Panc1 (cell line): Measurements from ENCODE around the gene MAGI2. TPM values are rescaled to one million over a fixed set of nuclear protein-coding genes. Genes with fewer than 3 reads are reported as not detected.

ENCODE experiments used
- ATAC-seq: fragments of 200-7000 bp; cut with Tn5 transposase; 2 replicates; pipeline ENCODE4 v1.9.1; 2020; ENCODE audit warnings: mild to moderate bottlenecking, moderate library complexity
- BruUV-seq: library from RNA; stranded (reverse); fragments of 400-500 nt; replicated peaks from 2 replicates; lab custom pipeline; 2021; lab: Mats Ljungman, UMichigan
- CTCF ChIA-PET: fragments of 300-600 bp; sonication (Branson Sonifier 250); formaldehyde crosslinking; loops from one replicate; lab custom pipeline; 2022; ENCODE audit warnings: antibody characterized with exemption; lab: Charles Lee
- POLR2A ChIA-PET: fragments of 300-600 bp; sonication (Branson Sonifier 250); formaldehyde crosslinking; loops from one replicate; lab custom pipeline; 2022; ENCODE audit warnings: antibody characterized with exemption; lab: Charles Lee
- DNase-seq: peaks from one replicate; pipeline ENCODE4 v3.0.0-alpha.2; 2010; ENCODE audit warnings: low read depth, low spot score
- H3K27ac ChIP-seq: 2 replicates; pipeline ENCODE4 v1.5.1; 2011; ENCODE audit warnings: mild to moderate bottlenecking, low read length, inconsistent platforms
- H3K27me3 ChIP-seq: fragments of 200-500 bp; sonication (Bioruptor generic); 2 replicates; pipeline ENCODE4 v1.6.0; 2014; ENCODE audit warnings: low read length, inconsistent platforms; ENCODE audit not compliant: control insufficient read depth, insufficient read depth
- H3K36me3 ChIP-seq: fragments of 200-500 bp; sonication (Bioruptor generic); 2 replicates; pipeline ENCODE4 v1.5.1; 2014; ENCODE audit warnings: inconsistent platforms, mild to moderate bottlenecking, low read length, moderate library complexity; ENCODE audit not compliant: control insufficient read depth, insufficient read depth
- H3K4me1 ChIP-seq: 2 replicates; pipeline ENCODE4 v1.5.1; 2011; ENCODE audit warnings: inconsistent platforms, mild to moderate bottlenecking, low read length, moderate library complexity; ENCODE audit not compliant: control insufficient read depth, insufficient read depth
- H3K4me3 ChIP-seq, 2 experiments: 2 replicates each; pipeline ENCODE4 v1.5.1; 2011 to 2012; ENCODE audit warnings: low read depth in 2 of 2, low read length in 2 of 2, mild to moderate bottlenecking in 2 of 2, inconsistent platforms in 1 of 2, moderate library complexity in 1 of 2
- H3K9me3 ChIP-seq: fragments of 200-500 bp; sonication (Bioruptor generic); 2 replicates; pipeline ENCODE4 v1.5.1; 2014; ENCODE audit warnings: low read depth, mild to moderate bottlenecking, inconsistent platforms, low read length, moderate library complexity; ENCODE audit not compliant: control insufficient read depth, insufficient read depth
- CTCF ChIP-seq: fragments of 450-650 bp; IDR thresholded peaks from 2 replicates; pipeline ENCODE4 v1.5.1; 2017; ENCODE audit warnings: mild to moderate bottlenecking
- POLR2AphosphoS5 ChIP-seq: IDR thresholded peaks from 2 replicates; pipeline ENCODE4 v1.6.1; 2012; ENCODE audit warnings: mild to moderate bottlenecking, low read depth, low read length, moderate library complexity
- REST ChIP-seq, 2 experiments: IDR thresholded peaks; 2 replicates each; pipeline ENCODE4 v1.6.1; 2011 to 2012; ENCODE audit warnings: low read depth in 2 of 2, control low read depth in 1 of 2, low read length in 1 of 2, mild to moderate bottlenecking in 1 of 2, moderate library complexity in 1 of 2; ENCODE audit not compliant: insufficient read depth in 1 of 2
- SIN3A ChIP-seq: IDR thresholded peaks from 2 replicates; pipeline ENCODE4 v1.6.1; 2012; ENCODE audit warnings: low read depth, mild to moderate bottlenecking, low read length, moderate library complexity, borderline replicate concordance; ENCODE audit not compliant: insufficient read depth
- TCF7L2 ChIP-seq: IDR thresholded peaks from 2 replicates; pipeline ENCODE4 v1.6.1; 2011; ENCODE audit warnings: mild to moderate bottlenecking, low read depth, low read length, inconsistent platforms
- in situ Hi-C: cut with HindIII; loops from 2 replicates; pipeline ENCODE4 v1.10.0; 2016; ENCODE audit warnings: low sequenced_read_pairs, low pct_unique_long_range_greater_than_20kb
- intact Hi-C: fragments of 100-400 bp; cut with micrococcal nuclease; formaldehyde crosslinking; loops from one replicate; pipeline ENCODE4 v1.10.0; 2022; ENCODE audit not compliant: unreplicated experiment
- total RNA-seq: library from RNA; stranded (reverse); gene quantifications from one replicate; pipeline ENCODE4 v1.2.1, GENCODE V29; 2021; ENCODE audit not compliant: unreplicated experiment

Gene MAGI2
- total RNA-seq, 1 experiment from 2014 or later: 5.4 TPM

GRCh38 chr7:79412915-79413314, 40.6 kb downstream of the MAGI2 start:
- DNase-seq (no peak), ATAC-seq (no peak)
- ChIA-PET CTCF (no interaction called here), POLR2A (no interaction called here)
- intact Hi-C loops (no loop called here), in situ Hi-C loops (no loop called here)
- Histone ChIP-seq H3K4me3 (no peak overlapping the region), H3K27me3 (no peaks in the 10 kb centered on the region), H3K9me3 (no peaks in the 10 kb centered on the region), H3K4me1 (no peaks in the 10 kb centered on the region; the same call in 1 of the 2 replicates), H3K27ac (no peak overlapping the region), H3K36me3 (no peaks in the 10 kb centered on the region)
- no peak for TF ChIP-seq POLR2AphosphoS5
- no peak for TF ChIP-seq CTCF
- TF ChIP-seq REST (IDR thresholded peaks at IDR 0.05; ENCODE audit: insufficient read depth in 1 of 2, low read depth in 2 of 2, low read length in 1 of 2): no peak
- TF ChIP-seq TCF7L2: no peak
- no peak for TF ChIP-seq SIN3A
- no TSS peak for BruUV-seq

- no peak for DNase-seq
- no peaks in the 10 kb centered on the region for H3K9me3 ChIP-seq
- POLR2A ChIA-PET: no interaction called here
Measured at GRCh38 chr7:79412438-79412837, 41.0 kb downstream of the MAGI2 start.

More at GRCh38 chr7:79412438-79412837, 41.0 kb downstream of the MAGI2 start:
- Histone ChIP-seq H3K4me3 (no peak overlapping the region), H3K36me3 (no peaks in the 10 kb centered on the region), H3K27ac (no peak overlapping the region; the same call in 1 of the 2 replicates), H3K4me1 (peaks cover 1% of the 10 kb centered on the region; the same call in 1 of the 2 replicates), H3K27me3 (no peaks in the 10 kb centered on the region)
- CTCF ChIA-PET: no interaction called here
- no TSS peak for BruUV-seq
- intact Hi-C loops (no loop called here), in situ Hi-C loops (no loop called here)
- TF ChIP-seq TCF7L2 (no peak), REST (IDR thresholded peaks at IDR 0.05; ENCODE audit: insufficient read depth in 1 of 2, low read depth in 2 of 2, low read length in 1 of 2) (no peak), POLR2AphosphoS5 (no peak), CTCF (no peak), SIN3A (no peak)
- no peak for ATAC-seq
